Esophagus squamous epithelium (tissue), 4 donors: Measurements from ENCODE around the gene NKX2-1.

Experiments used
- POLR2A ChIP-seq, 4 donors: fragments of 450-650 bp; IDR thresholded peaks; one replicate each; pipeline ENCODE4 v1.6.1; 2017; ENCODE audit warnings: antibody characterized with exemption in 4 of 4, mild to moderate bottlenecking in 4 of 4, moderate library complexity in 3 of 4
- TF ChIP-seq, protein P1 (sequence below), 6 experiments: fragments of 450-650 bp in 4 of 6; fragments of 200-600 bp in 2 of 6; sonication (generic) in 2 of 6; IDR thresholded peaks; one replicate each; pipeline ENCODE4 v1.5.1; 2016 to 2019; ENCODE audit warnings: antibody characterized with exemption in 6 of 6, mild to moderate bottlenecking in 4 of 6, moderate library complexity in 4 of 6

DNA sequence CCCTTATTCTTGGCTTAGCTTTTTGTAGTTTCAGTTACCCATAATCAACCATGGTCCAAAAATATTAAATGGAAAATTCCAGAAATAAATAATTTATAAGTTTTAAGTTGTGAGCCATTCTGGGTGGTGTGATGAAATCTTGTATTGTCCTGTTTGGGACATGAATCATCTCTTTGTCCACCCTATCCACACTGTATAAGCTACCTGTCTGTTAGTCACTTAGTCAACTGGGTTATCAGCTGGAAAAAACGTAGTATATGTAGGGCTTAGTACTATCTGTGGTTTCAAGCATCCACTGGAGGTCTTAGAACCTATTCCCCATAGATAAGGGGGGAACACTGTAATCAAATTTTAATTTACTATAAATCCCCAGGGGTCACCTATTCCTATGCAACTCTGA is 52.7 kb downstream of the NKX2-1 start:
- TF ChIP-seq, protein P1, sequence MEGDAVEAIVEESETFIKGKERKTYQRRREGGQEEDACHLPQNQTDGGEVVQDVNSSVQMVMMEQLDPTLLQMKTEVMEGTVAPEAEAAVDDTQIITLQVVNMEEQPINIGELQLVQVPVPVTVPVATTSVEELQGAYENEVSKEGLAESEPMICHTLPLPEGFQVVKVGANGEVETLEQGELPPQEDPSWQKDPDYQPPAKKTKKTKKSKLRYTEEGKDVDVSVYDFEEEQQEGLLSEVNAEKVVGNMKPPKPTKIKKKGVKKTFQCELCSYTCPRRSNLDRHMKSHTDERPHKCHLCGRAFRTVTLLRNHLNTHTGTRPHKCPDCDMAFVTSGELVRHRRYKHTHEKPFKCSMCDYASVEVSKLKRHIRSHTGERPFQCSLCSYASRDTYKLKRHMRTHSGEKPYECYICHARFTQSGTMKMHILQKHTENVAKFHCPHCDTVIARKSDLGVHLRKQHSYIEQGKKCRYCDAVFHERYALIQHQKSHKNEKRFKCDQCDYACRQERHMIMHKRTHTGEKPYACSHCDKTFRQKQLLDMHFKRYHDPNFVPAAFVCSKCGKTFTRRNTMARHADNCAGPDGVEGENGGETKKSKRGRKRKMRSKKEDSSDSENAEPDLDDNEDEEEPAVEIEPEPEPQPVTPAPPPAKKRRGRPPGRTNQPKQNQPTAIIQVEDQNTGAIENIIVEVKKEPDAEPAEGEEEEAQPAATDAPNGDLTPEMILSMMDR (IDR thresholded peaks at IDR 0.05), result no peak
- TF ChIP-seq POLR2A (IDR thresholded peaks at IDR 0.05), result no peak
